A673 (cell line): ENCODE results near the gene SEC31A. TPM values are rescaled to one million over a fixed set of nuclear protein-coding genes. Genes with fewer than 3 reads are reported as not detected.
"Not testable (repeated sequence)": the region's sequence is repeated elsewhere in the genome, so short reads cannot be mapped to it uniquely, and the experiment has no call there.

Experiments used
- BruUV-seq: library from RNA; stranded (reverse); fragments of 400-500 nt; replicated peaks from 2 replicates; lab custom pipeline; 2021; lab: Mats Ljungman, UMichigan
- CTCF ChIA-PET: fragments of 300-600 bp; sonication (Branson Sonifier 250); formaldehyde crosslinking; loops from one replicate; lab custom pipeline; 2022; ENCODE audit warnings: antibody characterized with exemption; lab: Charles Lee
- POLR2A ChIA-PET: fragments of 300-600 bp; sonication (Branson Sonifier 250); formaldehyde crosslinking; loops from one replicate; lab custom pipeline; 2022; ENCODE audit warnings: antibody characterized with exemption; ENCODE audit not compliant: low non-redundant PET; lab: Charles Lee
- DNase-seq: peaks from one replicate; pipeline ENCODE4 v3.0.0-alpha.2; 2015; ENCODE audit warnings: low spot score
- H3K27ac ChIP-seq: fragments of 200-600 bp; sonication (generic); 2 replicates; pipeline ENCODE4 v1.5.1; 2016; ENCODE audit warnings: mixed run types, low read depth, mild to moderate bottlenecking, mixed read lengths, antibody characterized with exemption, low read length; ENCODE audit not compliant: poor library complexity, severe bottlenecking
- H3K27me3 ChIP-seq: fragments of 200-600 bp; sonication (generic); replicated peaks from 2 replicates; pipeline ENCODE4 v1.6.1; 2017; ENCODE audit warnings: mixed run types, low read depth, mild to moderate bottlenecking, mixed read lengths, antibody characterized with exemption, low read length; ENCODE audit not compliant: insufficient read depth, poor library complexity
- H3K36me3 ChIP-seq: fragments of 200-600 bp; sonication (generic); 2 replicates; pipeline ENCODE4 v1.6.1; 2016; ENCODE audit warnings: mixed run types, mild to moderate bottlenecking, mixed read lengths, antibody characterized with exemption, low read length; ENCODE audit not compliant: insufficient read depth, poor library complexity, severe bottlenecking
- H3K4me1 ChIP-seq: fragments of 200-600 bp; sonication (generic); 2 replicates; pipeline ENCODE4 v1.6.1; 2017; ENCODE audit warnings: mixed run types, mild to moderate bottlenecking, mixed read lengths, antibody characterized with exemption, low read length; ENCODE audit not compliant: insufficient read depth, poor library complexity, severe bottlenecking
- H3K4me3 ChIP-seq: fragments of 200-600 bp; sonication (generic); 2 replicates; pipeline ENCODE4 v1.5.1; 2016; ENCODE audit warnings: low read depth, mixed run types, mild to moderate bottlenecking, mixed read lengths, low read length; ENCODE audit not compliant: poor library complexity, severe bottlenecking
- H3K9me3 ChIP-seq: fragments of 200-600 bp; sonication (generic); 2 replicates; pipeline ENCODE4 v1.6.1; 2016; ENCODE audit warnings: mixed run types, low read depth, mild to moderate bottlenecking, mixed read lengths, antibody characterized with exemption, low read length; ENCODE audit not compliant: poor library complexity, severe bottlenecking
- CTCF ChIP-seq: fragments of 300-800, 200-600 bp; sonication (generic); conservative IDR thresholded peaks from 2 replicates; pipeline ENCODE4 v1.5.1; 2017; ENCODE audit warnings: low read depth, mild to moderate bottlenecking, antibody characterized with exemption, low read length, moderate library complexity, mixed read lengths
- EZH2 ChIP-seq: fragments of 200-600 bp; sonication (generic); IDR thresholded peaks from 2 replicates; pipeline ENCODE4 v1.6.1; 2017; ENCODE audit warnings: borderline replicate concordance, low read depth, mild to moderate bottlenecking, mixed read lengths, antibody characterized with exemption, low read length; ENCODE audit not compliant: poor library complexity, severe bottlenecking
- intact Hi-C: fragments of 100-400 bp; cut with micrococcal nuclease; formaldehyde crosslinking; loops from one replicate; pipeline ENCODE4 v1.10.0; 2022; ENCODE audit not compliant: unreplicated experiment
- total RNA-seq: library from RNA; stranded (reverse); gene quantifications from 2 replicates; pipeline ENCODE4 v1.2.3, GENCODE V29; 2021

The SEC31A gene
- total RNA-seq, 1 experiment from 2014 or later: 96.9 TPM

GRCh38 chr4:82833696-82834313 is 57.1 kb downstream of the SEC31A start:
- intact Hi-C loops: no loop called here
- Histone ChIP-seq H3K36me3 (peaks cover 6% of the 10 kb centered on the region), H3K4me3 (no peak overlapping the region), H3K9me3 (no peaks in the 10 kb centered on the region), H3K27ac (no peak overlapping the region), H3K27me3 (no peaks in the 10 kb centered on the region), H3K4me1 (no peaks in the 10 kb centered on the region)
- no peak for TF ChIP-seq EZH2
- TF ChIP-seq CTCF: no peak
- no TSS peak for BruUV-seq
- CTCF ChIA-PET: no interaction called here
- POLR2A ChIA-PET: no interaction called here
- no peak for DNase-seq

GRCh38 chr4:82833060-82833459 is 57.9 kb downstream of the SEC31A start:
- intact Hi-C loops, H3K27ac ChIP-seq, CTCF ChIA-PET, H3K9me3 ChIP-seq, DNase-seq, H3K4me1 ChIP-seq, POLR2A ChIA-PET, H3K4me3 ChIP-seq, H3K27me3 ChIP-seq, BruUV-seq: not testable (repeated sequence)
- peaks cover 13% of the 10 kb centered on the region for H3K36me3 ChIP-seq

- no TSS peak for BruUV-seq
- POLR2A ChIA-PET: no interaction called here
These were observed 65.5 kb downstream of the SEC31A start for GRCh38 chr4:82825425-82825824.

More at GRCh38 chr4:82825425-82825824, 65.5 kb downstream of the SEC31A start:
- intact Hi-C loops: no loop called here
- TF ChIP-seq CTCF (no peak), EZH2 (no peak)
- H3K27ac ChIP-seq: no peak overlapping the region
- H3K4me1 ChIP-seq: no peaks in the 10 kb centered on the region
- CTCF ChIA-PET: no interaction called here
- no peaks in the 10 kb centered on the region for H3K27me3 ChIP-seq
- H3K9me3 ChIP-seq: no peaks in the 10 kb centered on the region
- DNase-seq: no peak
- H3K36me3 ChIP-seq: peaks cover 50% of the 10 kb centered on the region
- H3K4me3 ChIP-seq: no peak overlapping the region
